ENCODE results near the gene DGKK.

DNA sequence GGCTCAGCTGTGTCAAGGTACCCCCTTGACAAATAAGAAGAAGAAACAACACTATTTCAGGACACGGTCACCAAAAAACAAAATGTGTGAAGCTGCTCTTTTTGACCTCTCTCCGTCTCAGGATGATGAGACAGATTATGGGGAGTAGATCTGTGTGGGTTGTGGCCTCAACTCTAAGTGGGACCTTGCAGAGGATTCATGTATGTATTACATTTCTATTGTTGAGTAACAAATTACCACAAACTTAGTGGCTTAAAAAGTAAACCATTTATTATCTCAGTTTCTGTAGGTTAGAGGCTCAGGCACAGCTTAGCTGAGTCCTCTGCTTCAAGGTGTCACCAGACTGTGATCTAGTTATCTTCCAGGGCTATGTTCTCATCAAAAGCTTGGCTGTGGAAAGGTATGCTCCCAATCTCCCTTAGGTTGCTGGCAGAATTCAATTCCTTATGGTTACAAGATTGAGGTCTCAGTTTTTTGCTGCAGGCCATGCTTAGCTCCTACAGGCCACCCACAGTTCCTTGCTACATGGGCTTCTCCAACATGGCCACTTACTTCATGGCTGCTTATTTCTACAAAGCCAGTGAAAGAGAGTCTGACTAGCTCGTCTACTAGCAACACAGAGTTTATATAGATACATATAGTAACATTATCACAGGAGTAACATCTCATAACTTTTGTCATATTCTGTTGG is 28.1 kb downstream of the DGKK start:
- TF ChIP-seq CTCF (conservative IDR thresholded peaks at IDR 0.05) (no peak), ZFX (IDR thresholded peaks at IDR 0.05) (no peak)
